HG03378 (cell line): ENCODE data around the gene DLX2.
"Not testable (repeated sequence)": the region's sequence is repeated elsewhere in the genome, so short reads cannot be mapped to it uniquely, and the experiment has no call there.

ENCODE experiments used
- ATAC-seq: cut with Tn5 transposase; IDR thresholded peaks from one replicate; pipeline ENCODE4 v1.9.1; 2021; ENCODE audit warnings: mild to moderate bottlenecking, moderate library complexity; ENCODE audit not compliant: unreplicated experiment

Gene DLX2

DNA sequence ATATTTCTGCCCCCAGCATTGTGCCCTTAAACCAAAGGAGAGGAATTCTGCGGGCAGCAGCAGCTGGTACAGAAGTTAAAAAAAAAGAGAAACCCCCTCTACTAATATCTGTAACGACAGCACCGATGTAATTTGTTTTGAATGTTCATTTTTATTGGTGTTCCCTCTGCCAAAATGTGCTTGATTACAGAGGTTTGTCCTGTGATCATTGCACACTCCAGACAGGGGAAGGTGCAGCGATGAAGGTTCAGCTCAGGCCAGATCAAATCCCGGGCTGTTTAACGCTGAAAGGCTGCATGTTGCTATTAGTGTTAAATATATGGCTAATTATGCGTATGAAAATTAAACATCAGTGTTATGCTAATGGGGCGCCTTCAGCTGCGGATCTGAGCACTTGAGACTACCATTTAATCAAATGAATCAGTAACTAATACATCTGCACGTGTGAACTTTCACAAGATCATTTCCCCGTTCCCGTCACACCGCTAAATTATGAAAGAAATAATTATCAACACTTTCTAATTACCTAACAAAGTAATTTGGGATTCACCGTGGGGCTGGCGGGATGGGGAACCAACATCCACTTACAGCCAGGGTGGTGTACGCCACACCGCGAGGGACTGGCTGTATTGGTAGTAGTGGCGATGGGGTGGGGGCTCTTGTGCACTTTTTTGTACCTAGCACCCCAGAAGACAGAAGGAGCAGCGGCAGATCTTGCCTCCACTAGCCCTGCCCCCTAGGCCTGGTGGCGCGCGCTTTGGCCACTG, 18.9 kb downstream of the DLX2 start:
- ATAC-seq = no peak

DNA sequence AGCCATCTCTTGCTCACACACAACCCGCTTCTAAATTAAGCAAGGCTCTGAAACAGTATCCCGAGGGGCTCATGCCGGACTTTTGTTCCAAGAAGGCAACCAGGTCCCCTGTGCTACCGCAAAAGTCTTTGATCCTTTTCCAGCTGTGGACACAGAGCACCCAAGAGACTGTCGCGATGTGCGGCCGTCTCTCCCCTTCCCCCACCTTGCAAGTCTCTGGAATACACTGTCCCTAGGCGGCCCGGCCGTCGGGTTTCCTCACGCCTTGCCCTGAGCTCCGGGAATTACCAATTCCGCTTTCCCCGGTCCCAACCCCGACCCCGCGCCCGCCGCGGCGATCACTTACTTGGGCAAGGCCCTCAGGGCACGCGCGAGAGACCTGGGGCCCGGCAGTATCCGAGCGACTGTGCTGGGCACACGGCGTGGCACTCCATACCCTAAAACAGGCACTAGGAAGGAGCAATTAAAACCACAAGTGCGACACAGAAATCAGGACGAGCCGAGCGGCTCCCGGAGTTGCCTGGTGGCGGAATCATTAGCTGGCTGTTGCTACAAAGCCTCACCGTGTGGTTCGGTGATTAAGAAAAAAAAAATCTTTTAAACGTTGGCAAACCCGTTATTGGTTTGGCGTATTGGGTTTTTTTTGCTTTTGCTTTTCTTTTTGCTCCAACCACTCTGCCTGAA, 19.6 kb downstream of the DLX2 start:
- ATAC-seq = no peak

DNA sequence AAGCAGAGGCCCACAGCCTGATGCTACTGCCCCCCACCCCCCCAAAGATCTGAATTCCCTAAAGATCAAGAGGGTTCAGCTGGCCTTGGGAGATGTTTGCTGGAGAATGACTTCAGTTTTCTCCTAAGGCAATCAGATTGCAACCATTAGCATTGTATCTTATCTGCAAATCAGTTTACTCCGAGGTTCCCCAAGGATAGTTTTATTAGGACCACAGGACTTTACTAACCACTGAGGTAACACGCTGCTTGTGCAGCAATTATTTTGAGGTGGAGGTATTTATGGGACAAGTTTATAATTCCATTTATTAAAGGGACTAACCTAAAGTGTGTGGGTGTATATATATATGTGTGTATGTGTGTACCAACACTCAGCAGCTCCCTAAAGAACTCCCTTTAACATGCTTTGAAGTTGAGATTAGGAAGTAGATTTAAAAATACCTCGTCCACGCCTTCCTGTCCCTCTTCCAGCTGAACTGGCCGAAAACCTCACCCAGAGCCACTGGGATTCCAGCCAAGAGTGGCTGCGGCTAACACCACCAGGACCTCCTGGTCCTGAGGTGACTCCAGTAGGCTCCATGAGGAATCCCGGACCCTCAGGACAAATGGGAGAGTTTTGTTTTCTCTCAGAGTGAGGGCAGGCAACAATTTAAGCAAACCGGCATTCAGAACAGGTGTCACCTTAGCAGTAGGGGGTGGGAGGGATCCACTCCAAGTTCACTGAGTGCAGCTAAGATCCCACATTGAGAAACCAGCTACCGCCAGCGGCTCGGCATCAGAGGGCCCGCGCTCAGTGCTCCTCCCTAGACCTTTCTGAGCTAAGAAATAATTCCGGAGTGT, 20.4 kb downstream of the DLX2 start:
- ATAC-seq = no peak

DNA sequence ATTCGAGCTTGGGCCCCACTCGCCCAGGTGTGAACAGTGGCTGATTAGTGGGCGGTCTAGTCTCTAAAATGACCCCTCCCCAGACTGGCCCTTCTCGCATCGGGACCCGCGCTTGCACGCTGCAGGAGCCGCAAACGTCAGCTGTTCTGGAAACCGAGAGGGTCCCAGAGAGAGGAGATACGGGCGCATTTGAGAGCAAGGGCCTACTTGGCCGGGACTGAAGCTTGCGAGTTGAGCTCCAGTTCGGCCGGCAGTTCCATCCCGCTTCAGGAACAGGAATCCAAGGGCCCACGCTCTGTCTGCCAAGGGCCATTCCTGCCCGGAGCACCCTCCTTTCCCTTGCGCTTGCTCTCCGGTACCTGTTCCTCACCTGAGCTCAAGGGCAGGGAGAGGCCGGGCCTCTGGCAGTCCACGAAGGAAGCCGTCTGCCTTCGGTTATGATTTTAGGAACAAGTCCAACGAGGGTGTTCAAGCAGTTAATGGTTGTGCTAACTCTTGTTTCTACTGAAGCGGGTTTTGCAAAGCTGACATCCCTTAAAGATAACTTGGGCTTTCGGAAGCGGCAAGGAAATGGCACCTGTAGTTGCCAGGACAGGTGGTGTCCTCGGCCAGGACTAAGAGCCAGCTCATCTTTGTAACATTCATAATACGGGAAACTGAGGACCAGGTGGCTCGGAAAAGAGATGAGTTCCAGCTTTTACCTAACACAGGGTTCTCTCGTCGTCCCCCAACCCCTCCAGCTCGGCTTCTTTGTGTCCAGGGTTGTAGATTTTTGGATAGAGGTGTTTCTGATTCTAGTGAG, 21.3 kb downstream of the DLX2 start:
- no peak for ATAC-seq

DNA sequence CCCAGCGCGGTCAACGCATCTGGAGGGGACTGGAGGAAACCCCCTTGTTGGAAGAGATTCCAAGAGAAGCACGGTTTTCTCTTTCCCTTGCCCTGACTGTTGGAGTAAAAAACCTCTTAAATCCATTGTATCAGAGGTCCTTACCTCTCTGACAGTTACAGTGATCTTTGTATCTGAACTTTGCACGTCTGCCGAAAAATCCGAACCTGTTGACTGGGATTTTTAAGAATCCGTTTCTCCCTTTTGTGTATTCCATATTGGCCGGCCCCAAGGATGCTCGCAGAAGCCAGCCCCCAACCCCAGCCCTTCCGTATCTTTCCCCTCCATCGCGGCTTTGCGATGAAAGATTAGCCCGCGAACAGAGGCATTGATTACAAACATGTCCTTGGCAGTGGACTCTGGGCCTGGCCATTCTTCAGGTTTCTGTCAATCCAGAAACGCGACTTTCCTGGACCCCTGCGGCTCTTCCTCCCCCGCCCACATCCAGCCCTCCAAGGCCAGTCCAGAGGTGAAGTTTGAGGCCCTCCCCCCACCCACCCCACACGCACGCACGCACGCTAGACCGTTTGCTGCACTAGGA, 22.0 kb downstream of the DLX2 start:
- ATAC-seq = no peak

DNA sequence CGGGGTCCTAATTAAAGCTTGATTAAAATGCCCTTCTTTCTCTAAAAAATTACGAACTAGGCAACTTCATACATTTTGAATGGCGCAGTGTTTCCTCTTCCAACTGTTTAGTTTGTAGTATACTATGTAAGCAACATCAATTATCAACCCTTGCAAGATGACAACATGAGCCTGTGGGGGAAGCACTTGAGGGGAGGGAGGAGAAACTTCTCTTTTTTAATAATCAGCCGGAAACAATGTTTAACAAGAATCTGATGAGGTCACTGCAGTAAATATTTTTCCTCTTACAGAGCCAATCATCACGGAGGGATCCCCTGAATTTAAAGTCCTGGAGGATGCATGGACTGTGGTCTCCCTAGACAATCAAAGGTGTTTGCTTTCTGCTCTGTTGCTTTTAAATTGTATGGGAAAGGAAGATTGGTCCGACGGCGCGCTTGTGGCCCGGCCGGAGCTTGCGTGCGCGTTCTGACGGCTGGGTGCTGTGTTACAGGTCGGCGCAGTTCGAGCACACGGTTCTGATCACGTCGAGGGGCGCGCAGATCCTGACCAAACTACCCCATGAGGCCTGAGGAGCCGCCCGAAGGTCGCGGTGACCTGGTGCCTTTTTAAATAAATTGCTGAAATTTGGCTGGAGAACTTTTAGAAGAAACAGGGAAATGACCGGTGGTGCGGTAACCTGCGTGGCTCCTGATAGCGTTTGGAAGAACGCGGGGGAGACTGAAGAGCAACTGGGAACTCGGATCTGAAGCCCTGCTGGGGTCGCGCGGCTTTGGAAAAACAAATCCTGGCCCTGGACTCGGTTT, 22.7 kb downstream of the DLX2 start:
- ATAC-seq = no peak

DNA sequence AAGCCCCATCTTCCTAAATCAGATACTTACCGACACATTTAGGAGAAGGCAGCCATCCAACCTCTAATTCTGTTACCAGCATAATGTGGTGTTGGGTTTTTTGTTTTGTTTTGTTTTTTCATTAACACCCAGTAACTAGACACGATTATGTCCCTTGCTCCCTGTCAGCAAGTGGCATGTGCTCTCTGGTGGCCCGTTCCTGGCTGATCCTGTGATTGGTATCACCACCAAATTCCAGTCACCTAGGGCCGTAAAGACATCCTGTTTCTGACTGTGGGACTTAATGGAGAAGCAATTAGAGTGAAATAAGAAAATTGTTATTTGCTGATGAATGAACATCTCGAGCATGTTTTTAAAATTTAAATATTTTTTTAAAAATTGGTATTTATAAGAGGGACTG, 23.3 kb downstream of the DLX2 start:
- no peak for ATAC-seq

DNA sequence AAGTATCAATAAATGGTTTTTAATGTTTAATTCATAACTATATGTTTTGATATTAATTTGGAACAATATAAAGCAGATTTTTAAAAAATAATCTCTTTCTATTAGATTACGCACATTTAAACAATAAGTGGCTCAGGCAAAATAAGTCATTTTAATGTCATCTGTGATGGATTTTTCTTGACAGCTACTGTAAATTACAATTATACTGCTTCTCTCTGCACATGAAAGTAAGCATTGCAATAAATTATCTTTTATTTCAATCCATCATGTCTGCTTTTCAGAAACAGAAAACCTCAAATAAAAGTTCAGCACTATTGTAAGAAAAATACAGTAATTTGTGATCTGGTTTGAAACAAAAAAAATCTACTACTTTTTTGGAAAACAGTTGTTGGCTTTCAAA, 28.4 kb downstream of the DLX2 start:
- no peak for ATAC-seq

DNA sequence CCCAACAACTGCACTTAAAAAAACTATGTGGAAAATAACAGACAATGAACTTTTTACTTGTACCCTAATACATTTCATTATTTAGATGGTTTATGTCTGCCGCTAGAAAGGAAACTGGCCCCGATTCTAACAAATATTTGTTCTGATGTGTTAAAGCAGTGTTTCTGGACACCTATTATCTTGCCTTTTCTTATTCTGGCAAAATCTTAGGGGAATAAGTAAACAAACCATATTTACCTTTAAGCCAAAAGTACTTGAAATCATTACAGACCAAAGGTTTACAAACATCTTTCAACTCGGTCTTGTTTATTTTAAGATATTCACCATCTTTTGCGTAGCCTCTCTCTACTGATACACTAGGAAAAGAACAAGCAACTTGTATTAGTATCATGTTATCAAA, 29.2 kb downstream of the DLX2 start:
- ATAC-seq = no peak

DNA sequence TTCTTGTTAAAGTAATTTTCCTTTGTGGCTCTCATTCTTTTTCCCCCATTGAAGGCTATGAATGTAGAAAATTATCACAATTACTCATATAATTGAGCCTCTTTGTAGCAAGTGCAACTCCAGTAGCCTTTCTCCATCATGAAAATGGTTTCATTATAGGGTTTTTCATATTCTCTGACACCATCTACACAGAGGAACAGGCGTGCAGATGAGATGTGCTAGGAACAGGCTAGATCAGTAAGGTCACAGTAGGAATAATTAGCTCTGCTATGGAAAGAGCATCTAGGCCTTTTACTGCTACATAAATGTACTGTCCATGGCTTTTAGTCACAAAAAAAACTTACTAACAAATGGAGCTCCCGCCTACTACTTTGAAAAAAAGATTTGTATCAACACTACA, 30.0 kb downstream of the DLX2 start:
- no peak for ATAC-seq

DNA sequence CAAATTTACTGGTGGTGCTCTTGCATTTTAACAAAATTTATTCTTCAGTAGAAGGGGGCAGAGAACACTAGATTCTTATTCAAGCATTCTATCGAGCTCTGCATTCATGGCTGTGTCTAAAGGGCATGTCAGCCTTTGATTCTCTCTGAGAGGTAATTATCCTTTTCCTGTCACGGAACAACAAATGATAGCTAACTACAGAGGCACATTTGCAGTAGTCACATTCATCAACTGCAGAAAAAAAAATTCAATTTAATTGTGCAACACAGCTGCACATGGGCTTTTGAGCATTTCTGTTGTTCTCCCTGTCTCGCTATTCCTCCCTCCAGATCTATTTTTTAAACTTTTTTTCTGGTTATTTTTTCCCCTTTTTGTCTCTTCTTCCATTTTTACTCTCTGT, 30.4 kb downstream of the DLX2 start:
- ATAC-seq = no peak

DNA sequence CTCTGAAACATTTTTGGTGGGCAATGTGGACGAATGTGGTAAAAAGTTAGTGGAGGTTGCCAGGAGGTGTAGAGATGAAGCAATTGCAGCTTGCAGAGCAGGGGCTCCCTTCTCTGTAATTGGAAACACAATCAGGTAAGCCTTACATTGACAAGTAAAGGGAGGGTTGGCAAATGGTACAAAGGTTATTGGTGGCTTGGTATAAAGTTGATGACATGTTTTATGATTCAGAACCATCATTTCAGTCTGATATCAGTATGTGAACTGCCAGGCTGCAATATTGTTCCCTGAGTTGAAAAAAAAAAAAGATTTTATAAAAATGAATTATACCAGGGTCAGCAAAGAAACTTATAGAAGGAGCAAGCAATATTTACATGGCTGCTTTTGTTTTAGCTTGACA, 31.8 kb downstream of the DLX2 start:
- no peak for ATAC-seq

DNA sequence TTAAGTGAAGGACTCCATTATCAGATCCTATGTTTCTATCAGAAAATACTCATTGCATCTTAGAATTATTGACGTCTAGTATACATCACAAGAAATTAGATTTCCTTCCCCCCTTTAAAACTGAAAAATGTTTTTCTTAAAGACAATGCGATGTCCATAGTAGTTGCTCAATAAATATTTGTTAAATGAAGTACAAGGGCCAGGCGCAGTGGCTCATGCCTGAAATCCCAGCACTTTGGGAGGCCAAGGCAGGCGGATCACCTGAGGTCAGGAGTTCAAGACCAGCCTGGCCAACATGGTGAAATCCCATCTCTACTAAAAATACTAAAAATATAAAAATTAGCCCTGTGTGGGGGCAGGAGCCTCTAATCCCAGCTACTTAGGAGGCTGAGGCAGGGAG, 34.8 kb downstream of the DLX2 start:
- not testable (repeated sequence) for ATAC-seq

DNA sequence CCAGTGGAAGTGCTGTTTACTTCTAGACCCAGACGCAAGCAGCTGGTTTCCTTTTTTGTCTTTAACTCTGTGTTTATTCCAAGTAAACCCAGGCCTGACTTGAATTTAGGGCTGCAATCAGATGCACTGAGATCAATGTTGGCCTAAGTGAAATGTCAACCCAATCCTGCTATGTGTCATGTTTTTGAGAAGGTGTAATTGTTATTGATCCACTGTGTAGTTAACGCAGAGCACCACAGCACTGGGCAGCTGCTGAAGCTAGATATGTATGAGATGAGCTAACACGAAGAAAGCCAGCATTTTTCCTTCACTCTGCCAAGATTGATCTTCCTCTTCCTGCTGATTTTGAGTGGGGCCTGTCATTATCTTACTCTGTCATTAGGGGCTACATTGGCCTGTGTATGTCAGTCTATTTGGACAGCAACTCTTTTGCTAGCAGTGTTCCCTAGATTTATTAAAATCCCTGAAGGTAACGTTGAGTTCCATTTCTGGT, 36.3 kb downstream of the DLX2 start:
- ATAC-seq = no peak

DNA sequence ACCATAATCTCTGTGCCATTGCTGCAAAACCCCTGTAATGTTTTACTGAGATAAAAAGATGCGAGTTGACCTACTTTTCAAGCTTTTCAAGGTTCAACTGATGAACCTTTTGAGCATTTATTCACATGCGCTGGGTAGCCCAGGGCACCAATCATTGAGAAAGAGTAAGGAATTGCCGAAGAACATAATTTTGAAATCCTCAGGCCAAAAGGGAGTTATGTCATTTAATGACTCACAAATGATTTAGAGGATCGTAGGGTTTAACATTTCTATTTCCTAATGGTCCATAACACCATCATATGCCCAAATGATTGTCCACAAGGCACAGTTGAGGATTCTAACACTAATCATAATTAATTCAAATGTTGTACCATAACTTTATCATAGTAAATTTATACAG, 37.6 kb downstream of the DLX2 start:
- ATAC-seq = no peak

DNA sequence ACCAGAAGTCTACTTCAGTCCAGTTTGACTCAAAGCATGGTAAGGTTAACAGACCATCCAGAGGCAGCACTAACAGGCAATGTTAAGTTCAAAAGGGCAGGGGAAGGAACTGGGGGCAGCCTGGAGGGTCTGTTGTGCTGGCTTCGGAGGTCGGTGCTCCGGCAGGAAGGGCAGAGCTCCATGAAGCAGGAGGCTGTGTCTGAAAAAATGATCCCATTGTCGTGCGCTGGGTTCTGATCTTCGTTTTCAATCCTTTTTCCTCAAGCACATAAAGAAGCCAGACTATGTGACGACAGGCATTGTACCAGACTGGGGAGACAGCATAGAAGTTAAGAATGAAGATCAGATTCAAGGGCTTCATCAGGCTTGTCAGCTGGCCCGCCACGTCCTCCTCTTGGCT, 39.3 kb downstream of the DLX2 start:
- no peak for ATAC-seq

DNA sequence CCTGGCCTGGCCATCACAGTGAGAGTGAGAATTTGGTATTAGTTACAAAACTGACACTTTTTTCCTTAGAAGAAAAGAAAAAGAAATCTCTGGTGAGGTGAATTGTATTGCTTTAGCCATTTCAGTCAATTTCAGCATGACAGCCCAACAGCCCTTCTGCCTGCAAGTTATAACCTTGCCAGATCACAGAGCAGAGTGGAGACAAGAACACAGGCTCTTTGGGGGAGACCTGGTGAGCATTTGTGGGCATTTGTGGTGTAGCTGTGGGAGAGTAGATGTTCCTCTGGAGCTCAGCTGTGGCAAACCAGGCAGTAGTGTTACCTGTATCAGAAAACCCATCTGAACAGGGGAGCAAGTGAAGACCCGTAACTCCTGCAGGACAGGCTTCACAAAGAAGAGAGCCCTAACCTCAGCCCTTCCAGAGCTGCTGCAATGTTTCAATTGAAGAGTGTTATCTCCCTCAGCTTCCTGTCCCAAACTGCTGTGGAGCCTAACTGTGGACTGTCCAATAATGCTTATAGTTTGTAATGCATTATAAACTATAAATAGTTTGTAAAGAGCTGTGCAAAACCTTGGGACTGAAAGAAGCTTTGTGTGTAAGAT, 40.2 kb downstream of the DLX2 start:
- no peak for ATAC-seq

DNA sequence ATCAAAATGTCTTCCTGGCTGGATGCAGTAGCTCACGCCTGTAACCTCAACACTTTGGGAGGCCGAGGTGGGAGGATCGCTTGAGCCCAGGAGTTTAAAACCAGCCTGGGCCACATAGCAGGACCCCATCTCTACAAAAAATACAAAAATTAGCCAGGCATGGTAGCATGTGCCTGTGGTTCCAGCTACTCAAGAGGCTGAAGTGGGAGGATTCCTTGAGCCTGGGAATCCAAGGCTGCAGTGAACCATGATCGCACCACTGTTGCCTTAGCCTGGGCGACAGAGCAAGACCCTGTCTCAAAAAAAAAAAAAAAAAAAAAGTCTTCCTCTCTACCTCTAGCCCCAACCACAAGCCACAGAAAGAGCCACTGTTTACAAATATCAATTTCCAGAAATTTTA, 42.6 kb downstream of the DLX2 start:
- ATAC-seq = not testable (repeated sequence)

DNA sequence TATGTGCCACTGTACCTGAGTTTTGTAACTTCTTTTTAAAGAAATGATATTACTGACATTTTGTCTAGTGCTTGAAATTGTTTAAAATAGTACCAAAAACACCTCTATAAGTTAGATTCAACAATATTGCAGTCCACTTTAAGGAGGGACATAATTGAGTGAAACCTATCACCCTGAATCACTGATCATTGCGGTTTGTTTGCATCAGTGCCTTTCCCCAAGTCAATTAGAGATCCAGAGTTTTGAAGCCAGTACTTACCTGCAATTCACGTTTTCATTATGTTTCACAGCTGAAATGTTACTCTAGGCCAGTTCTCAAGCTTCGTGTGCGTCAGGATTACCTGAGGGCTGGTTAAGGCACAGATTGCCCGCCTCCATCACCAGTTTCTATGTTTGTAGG, 44.0 kb downstream of the DLX2 start:
- no peak for ATAC-seq
